ENCODE measurements around the gene ALDH7A1.

Gene ALDH7A1

GRCh38 chr5:126501448-126501847, 93.6 kb downstream of the ALDH7A1 start:
- ATAC-seq: no peak

DNA sequence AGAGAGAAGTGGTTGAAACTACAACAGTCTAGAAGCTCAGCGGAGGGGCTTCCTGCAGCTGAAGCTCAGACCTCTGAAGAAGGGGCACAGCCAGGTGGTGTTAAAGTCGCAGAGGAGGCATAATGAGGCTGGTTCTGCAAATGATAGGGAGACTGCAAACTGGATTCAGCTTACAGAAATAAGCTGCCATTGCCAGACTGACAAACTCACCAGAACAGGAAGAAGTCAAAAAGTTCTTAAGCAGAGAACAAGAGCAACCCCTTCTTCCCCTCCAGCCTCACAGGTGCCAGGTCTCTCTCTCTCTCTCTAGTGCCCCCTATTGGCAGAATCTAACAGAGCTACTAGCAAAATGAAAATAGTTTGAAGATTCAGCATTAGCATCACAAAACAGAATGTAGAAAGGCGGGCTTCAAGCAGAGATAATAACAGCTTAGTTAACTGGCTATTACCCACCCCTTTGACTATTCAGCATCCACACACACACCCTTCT, 95.1 kb downstream of the ALDH7A1 start:
- ATAC-seq: peak in 1 of 2 donors; percentile 35

- ATAC-seq: no peak
These were observed 95.7 kb downstream of the ALDH7A1 start for GRCh38 chr5:126499278-126499677.

GRCh38 chr5:126497506-126497905, 97.5 kb downstream of the ALDH7A1 start:
- ATAC-seq: no peak

DNA sequence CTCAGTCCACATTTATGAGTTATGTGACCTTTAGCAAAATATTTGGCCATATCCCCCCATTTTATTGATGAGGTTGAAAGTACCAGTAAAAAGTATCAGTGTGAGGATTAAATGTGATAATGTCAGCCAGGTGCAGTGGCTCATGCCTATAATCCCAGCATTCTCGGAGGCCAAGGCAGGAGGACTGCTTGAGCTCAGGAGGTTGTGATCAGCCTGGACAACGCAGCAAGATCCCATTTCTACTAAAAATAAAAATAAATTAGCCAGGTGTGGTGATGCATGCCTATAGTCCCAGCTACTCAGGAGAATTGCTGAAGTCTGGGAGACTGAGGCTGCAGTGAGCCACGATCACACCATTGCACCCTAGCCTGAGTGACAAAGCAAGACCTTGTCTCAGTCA, 100.6 kb downstream of the ALDH7A1 start:
- ATAC-seq: no peak

DNA sequence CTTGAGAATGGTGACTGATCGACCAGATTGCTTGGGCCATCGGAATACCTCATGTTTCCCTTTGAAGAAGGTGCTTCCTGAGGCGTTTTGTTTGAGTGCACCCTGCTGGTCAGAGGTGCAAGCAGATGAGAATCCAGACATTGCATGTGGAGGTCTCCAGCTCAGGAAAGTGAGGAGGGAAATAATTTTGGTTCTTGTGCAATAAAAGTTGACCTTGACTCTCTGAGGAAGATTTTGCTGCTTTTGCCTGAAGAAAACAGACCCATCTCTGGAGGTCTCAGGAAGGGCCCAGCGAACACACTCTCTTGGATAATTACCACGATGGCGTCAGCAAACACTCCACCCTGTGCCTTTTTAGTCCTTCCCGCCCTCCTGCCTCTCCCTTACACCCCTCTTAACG, 102.1 kb downstream of the ALDH7A1 start:
- no peak for ATAC-seq

- no peak for ATAC-seq
These were observed 104.7 kb downstream of the ALDH7A1 start for GRCh38 chr5:126490167-126490940.

DNA sequence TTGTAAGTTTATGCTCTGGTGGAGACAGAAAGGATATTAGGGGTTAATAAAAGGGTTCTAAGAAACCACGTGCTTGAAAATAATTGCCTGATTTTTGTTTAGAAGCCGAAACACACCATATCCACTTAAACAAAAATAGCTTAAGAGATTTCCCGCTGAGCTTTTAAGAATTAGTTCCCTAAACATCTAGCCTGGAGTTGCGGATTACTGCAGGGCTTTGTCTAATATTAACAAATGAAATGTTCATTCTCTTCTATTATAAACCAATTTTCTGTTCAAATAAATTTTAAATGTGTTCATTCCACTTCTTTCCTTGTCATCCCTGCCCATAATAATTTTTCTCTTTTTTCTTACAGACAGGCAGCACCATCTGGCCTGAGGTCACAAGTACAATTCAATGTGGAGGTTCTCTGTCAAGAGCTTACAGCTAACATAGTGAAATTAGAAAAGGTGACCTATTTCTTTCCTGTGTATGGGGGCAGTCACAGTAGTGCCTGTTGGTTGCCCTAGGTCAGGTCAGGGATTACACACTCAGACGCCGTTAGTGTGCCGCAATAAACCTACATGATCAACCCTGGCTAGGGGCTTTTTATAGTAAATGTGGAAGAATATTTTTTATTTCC, 106.5 kb downstream of the ALDH7A1 start:
- ATAC-seq: no peak

DNA sequence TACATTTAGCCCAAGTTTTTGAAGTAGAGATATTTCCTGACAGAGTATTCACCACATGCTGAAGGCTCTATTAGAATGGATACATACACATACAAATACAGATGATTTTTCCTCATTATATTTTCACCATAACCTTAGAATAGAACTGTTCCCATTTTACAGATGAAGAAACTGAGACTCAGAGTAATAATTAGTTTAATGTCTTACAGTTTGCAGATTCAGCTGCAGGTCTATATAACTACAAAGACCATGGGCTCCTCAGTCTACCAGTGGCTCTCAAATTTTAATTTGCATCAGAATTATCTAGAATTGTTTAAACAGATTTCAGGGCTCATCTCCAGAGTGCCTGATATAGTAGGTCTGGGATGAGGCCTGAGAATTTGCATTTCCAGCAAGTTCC, 107.4 kb downstream of the ALDH7A1 start:
- ATAC-seq: no peak

- ATAC-seq: no peak
These were observed 108.7 kb downstream of the ALDH7A1 start for GRCh38 chr5:126486332-126486731.

DNA sequence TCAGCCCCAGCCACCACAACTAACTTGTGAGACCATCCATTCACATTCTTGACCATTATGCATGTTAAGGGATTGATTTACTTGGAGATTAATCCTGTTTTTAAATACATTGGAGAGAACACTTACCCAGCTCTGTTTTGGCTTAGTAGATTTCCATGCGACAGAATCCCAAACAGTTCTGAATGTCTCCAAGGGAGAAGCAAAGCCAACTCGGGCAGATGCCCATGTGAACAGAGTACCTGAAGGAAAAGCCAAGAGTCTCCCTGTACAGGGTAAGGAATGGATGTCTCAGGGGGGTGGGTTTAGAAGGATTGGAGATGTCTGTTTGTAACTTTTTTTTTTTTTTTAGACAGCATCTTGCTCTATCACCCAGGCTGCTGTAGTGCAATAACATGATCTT, 110.8 kb downstream of the ALDH7A1 start:
- no peak for ATAC-seq

GRCh38 chr5:126483156-126483555, 111.9 kb downstream of the ALDH7A1 start:
- no peak for ATAC-seq

- no peak for ATAC-seq
These were observed 112.4 kb downstream of the ALDH7A1 start for GRCh38 chr5:126482591-126482990.

- no peak for ATAC-seq
These were observed 113.8 kb downstream of the ALDH7A1 start for GRCh38 chr5:126481243-126481642.

Measured in activated CD4-positive, CD25-positive, alpha-beta regulatory T cell treated with anti-CD3 and anti-CD28 coated beads, Interleukin-2, amount 50 U/mL, for 24 hours (primary cell).